K562 (cell line): Measurements from ENCODE around the gene FAM24B. TPM values are rescaled to one million over a fixed set of nuclear protein-coding genes. Genes with fewer than 3 reads are reported as not detected.

Source experiments
- ASH1L ChIP-seq: fragments of 450-650 bp; IDR thresholded peaks from 2 replicates; pipeline ENCODE4 v1.6.1; 2018; ENCODE audit warnings: borderline replicate concordance, mild to moderate bottlenecking, low read depth; ENCODE audit not compliant: partially characterized antibody
- BCOR ChIP-seq: fragments of 450-650 bp; IDR thresholded peaks from 2 replicates; pipeline ENCODE4 v1.6.1; 2016
- CBX8 ChIP-seq: fragments of 200-600 bp; sonication (generic); IDR thresholded peaks from 2 replicates; pipeline ENCODE4 v1.6.1; 2012; ENCODE audit warnings: borderline replicate concordance, mixed run types, low read depth, mild to moderate bottlenecking, moderate library complexity, mixed read lengths, low read length, control low read depth, inconsistent platforms; ENCODE audit not compliant: poor library complexity, severe bottlenecking; ENCODE audit errors: extremely low read depth
- CREBBP ChIP-seq: IDR thresholded peaks from one replicate; pipeline ENCODE4 v1.6.1; 2012; ENCODE audit warnings: low read depth, mild to moderate bottlenecking, control low read depth, inconsistent platforms, low read length
- ESRRB ChIP-seq: fragments of 250-450 bp; sonication (Bioruptor Pico); IDR thresholded peaks from 2 replicates; pipeline ENCODE4 v1.5.0; 2020; ENCODE audit warnings: mild to moderate bottlenecking, moderate library complexity, borderline replicate concordance
- ETV6 ChIP-seq, 3 experiments: fragments of 150-350 bp in 1 of 3; sonication (generic) in 1 of 3; formaldehyde crosslinking in 1 of 3; IDR thresholded peaks; 2 replicates each; pipeline versions ENCODE4 v1.6.1 to v1.8.0; 2014 to 2022; ENCODE audit warnings: borderline replicate concordance in 2 of 3, low read depth in 2 of 3, antibody characterized with exemption in 1 of 3, low read length in 1 of 3, mild to moderate bottlenecking in 1 of 3, missing genetic modification reagents in 1 of 3
- GABPA ChIP-seq: fragments of 200-800 bp; sonication (Bioruptor generic); conservative IDR thresholded peaks from 2 replicates; pipeline ENCODE4 v1.6.1; 2016; ENCODE audit warnings: low read depth, missing genetic modification characterization, missing compliant biosample characterization
- GTF2F1 ChIP-seq: IDR thresholded peaks from 2 replicates; pipeline ENCODE4 v1.6.1; 2011; ENCODE audit warnings: low read depth, low read length, improper control_type of control experiment
- HCFC1 ChIP-seq: IDR thresholded peaks from 2 replicates; pipeline ENCODE4 v1.6.1; 2012; ENCODE audit warnings: low read depth, low read length, improper control_type of control experiment
- HSF4 ChIP-seq: fragments of 250-450 bp; sonication (Bioruptor Pico); IDR thresholded peaks from 2 replicates; pipeline ENCODE4 v2.1.2; 2022; ENCODE audit warnings: mild to moderate bottlenecking, moderate library complexity, borderline replicate concordance
- KDM2B ChIP-seq: fragments of 250-450 bp; sonication (Bioruptor Pico); IDR thresholded peaks from 2 replicates; pipeline ENCODE4 v1.8.0; 2021; ENCODE audit warnings: mild to moderate bottlenecking, moderate library complexity
- MCM3 ChIP-seq: fragments of 450-650 bp; IDR thresholded peaks from 2 replicates; pipeline ENCODE4 v1.6.1; 2016
- MXI1 ChIP-seq: IDR thresholded peaks from 2 replicates; pipeline ENCODE4 v1.6.1; 2011; ENCODE audit warnings: low read depth, mild to moderate bottlenecking, improper control_type of control experiment, low read length
- NFRKB ChIP-seq: fragments of 450-650 bp; IDR thresholded peaks from 2 replicates; pipeline ENCODE4 v1.6.1; 2016; ENCODE audit warnings: low read depth
- PCBP2 ChIP-seq: fragments of 200-400 bp; formaldehyde crosslinking; IDR thresholded peaks from 2 replicates; pipeline ENCODE4 v1.6.1; 2018; ENCODE audit warnings: low read length, low read depth, mild to moderate bottlenecking, moderate library complexity; ENCODE audit not compliant: poor library complexity, severe bottlenecking
- PRMT5 ChIP-seq: sonication (generic); formaldehyde crosslinking; IDR thresholded peaks from 2 replicates; pipeline ENCODE4 v1.5.0; 2020; ENCODE audit warnings: missing genetic modification reagents
- SMARCA5 ChIP-seq: fragments of 450-650 bp; IDR thresholded peaks from 2 replicates; pipeline ENCODE4 v1.6.1; 2016
- STAG1 ChIP-seq: sonication (generic); formaldehyde crosslinking; IDR thresholded peaks from 2 replicates; pipeline ENCODE4 v1.5.0; 2020; ENCODE audit warnings: missing genetic modification reagents, borderline replicate concordance
- TCF7 ChIP-seq: sonication (generic); IDR thresholded peaks from 2 replicates; pipeline ENCODE4 v1.6.1; 2016; ENCODE audit warnings: antibody characterized with exemption, borderline replicate concordance
- TFAM ChIP-seq: fragments of 250-450 bp; sonication (Bioruptor Pico); conservative IDR thresholded peaks from 2 replicates; pipeline ENCODE4 v1.5.0; 2021; ENCODE audit warnings: mild to moderate bottlenecking, moderate library complexity
- ZKSCAN1 ChIP-seq: fragments of 150-350 bp; IDR thresholded peaks from 2 replicates; pipeline ENCODE4 v1.6.1; 2016; ENCODE audit warnings: low read depth, low read length
- ZNF121 ChIP-seq: sonication (generic); formaldehyde crosslinking; conservative IDR thresholded peaks from 2 replicates; pipeline ENCODE4 v1.8.0; 2022; ENCODE audit warnings: missing genetic modification reagents
- ZNF668 ChIP-seq: fragments of 250-450 bp; sonication (Bioruptor Pico); IDR thresholded peaks from 2 replicates; pipeline ENCODE4 v1.8.0; 2022; ENCODE audit warnings: mild to moderate bottlenecking, inconsistent platforms
- polyA plus RNA-seq, 8 experiments: library from polyadenylated mRNA; depleted of rRNA in 4 of 8; stranded (reverse) in 5 of 8; unstranded in 3 of 8; fragments of >200 nt; fragmentation: Nextera tagmentation in 2 of 8; fragmentation: Illumina TruSeq in 1 of 8; extraction: Ambion mirVana in 2 of 8; extraction: Trizol in 1 of 8; gene quantifications; 2 replicates each; pipeline versions ENCODE4 v1.2.1 to v1.2.3, GENCODE V29; 2011 to 2014; ENCODE audit warnings: inconsistent platforms in 1 of 8, missing spikeins in 1 of 8
- total RNA-seq, 7 experiments: library from RNA; depleted of rRNA in 6 of 7; stranded (reverse); fragments of >200 nt in 6 of 7; fragmentation: Illumina TruSeq in 2 of 7; extraction: Trizol in 2 of 7; gene quantifications; 2 replicates each; pipeline versions ENCODE4 v1.2.1 to v1.2.3, GENCODE V29; 2011 to 2021; ENCODE audit warnings: low replicate concordance in 1 of 7
- TF ChIP-seq, protein P1 (sequence below): sonication (generic); formaldehyde crosslinking; IDR thresholded peaks from 2 replicates; pipeline ENCODE4 v1.8.1; 2023; ENCODE audit warnings: missing genetic modification reagents, mild to moderate bottlenecking, borderline replicate concordance

Gene FAM24B
- total and polyA plus RNA-seq, 9 of the 15 experiments (the other 6 are each of a cell fraction or from before 2014, with no cell fraction given) = 6.0 to 19.6 (median 9.2) TPM

- TF ChIP-seq HSF4 (CRISPR knock-in tag) (no peak), ZNF668 (CRISPR knock-in tag) (no peak), TFAM (CRISPR knock-in tag) (no peak), PRMT5 (CRISPR knock-in tag) (no peak), SMARCA5 (no peak), ASH1L (no peak), STAG1 (no peak), HCFC1 (no peak), TCF7 (no peak), GTF2F1 (0 out of 2 replicates have a peak, but pooled peaks have one; percentile 39), ZKSCAN1 (0 out of 2 replicates have a peak, but pooled peaks have one; percentile 21), MXI1 (0 out of 2 replicates have a peak, but pooled peaks have one; percentile 20), GABPA (tag) (no peak; the same call in 1 of the 2 replicates), PCBP2 (no peak), ESRRB (CRISPR knock-in tag) (no peak), NFRKB (no peak), ZNF121 (CRISPR knock-in tag) (no peak), MCM3 (no peak), ETV6 (IDR thresholded peaks at IDR 0.05; ENCODE audit: borderline replicate concordance in 1 of 2, low read depth in 2 of 2, low read length in 1 of 2) (no peak), ETV6 (CRISPR knock-in tag; IDR thresholded peaks at IDR 0.05; ENCODE audit: borderline replicate concordance) (no peak), CBX8 (no peak), BCOR (no peak), CREBBP (no peak), KDM2B (CRISPR knock-in tag) (no peak)
- TF ChIP-seq, protein P1, sequence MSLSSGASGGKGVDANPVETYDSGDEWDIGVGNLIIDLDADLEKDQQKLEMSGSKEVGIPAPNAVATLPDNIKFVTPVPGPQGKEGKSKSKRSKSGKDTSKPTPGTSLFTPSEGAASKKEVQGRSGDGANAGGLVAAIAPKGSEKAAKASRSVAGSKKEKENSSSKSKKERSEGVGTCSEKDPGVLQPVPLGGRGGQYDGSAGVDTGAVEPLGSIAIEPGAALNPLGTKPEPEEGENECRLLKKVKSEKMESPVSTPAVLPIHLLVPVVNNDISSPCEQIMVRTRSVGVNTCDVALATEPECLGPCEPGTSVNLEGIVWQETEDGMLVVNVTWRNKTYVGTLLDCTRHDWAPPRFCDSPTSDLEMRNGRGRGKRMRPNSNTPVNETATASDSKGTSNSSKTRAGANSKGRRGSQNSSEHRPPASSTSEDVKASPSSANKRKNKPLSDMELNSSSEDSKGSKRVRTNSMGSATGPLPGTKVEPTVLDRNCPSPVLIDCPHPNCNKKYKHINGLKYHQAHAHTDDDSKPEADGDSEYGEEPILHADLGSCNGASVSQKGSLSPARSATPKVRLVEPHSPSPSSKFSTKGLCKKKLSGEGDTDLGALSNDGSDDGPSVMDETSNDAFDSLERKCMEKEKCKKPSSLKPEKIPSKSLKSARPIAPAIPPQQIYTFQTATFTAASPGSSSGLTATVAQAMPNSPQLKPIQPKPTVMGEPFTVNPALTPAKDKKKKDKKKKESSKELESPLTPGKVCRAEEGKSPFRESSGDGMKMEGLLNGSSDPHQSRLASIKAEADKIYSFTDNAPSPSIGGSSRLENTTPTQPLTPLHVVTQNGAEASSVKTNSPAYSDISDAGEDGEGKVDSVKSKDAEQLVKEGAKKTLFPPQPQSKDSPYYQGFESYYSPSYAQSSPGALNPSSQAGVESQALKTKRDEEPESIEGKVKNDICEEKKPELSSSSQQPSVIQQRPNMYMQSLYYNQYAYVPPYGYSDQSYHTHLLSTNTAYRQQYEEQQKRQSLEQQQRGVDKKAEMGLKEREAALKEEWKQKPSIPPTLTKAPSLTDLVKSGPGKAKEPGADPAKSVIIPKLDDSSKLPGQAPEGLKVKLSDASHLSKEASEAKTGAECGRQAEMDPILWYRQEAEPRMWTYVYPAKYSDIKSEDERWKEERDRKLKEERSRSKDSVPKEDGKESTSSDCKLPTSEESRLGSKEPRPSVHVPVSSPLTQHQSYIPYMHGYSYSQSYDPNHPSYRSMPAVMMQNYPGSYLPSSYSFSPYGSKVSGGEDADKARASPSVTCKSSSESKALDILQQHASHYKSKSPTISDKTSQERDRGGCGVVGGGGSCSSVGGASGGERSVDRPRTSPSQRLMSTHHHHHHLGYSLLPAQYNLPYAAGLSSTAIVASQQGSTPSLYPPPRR (CRISPR knock-in tag) = no peak
These were observed at the start of gene FAM24B (continued) for GRCh38 chr10:122879339-122880273.
